Esophagus squamous epithelium (tissue), 5 donors: ENCODE results near the gene TRAK1. TPM values are rescaled to one million over a fixed set of nuclear protein-coding genes. Genes with fewer than 3 reads are reported as not detected.

Experiments
- DNase-seq: peaks from one replicate; lab custom pipeline; 2025; lab: John Stamatoyannopoulos, UW
- H3K27ac ChIP-seq, 4 donors: fragments of 200-600 bp; sonication (generic); one replicate each; pipeline ENCODE4 v1.5.1; 2016 to 2019; ENCODE audit warnings: mild to moderate bottlenecking in 1 of 4
- H3K27me3 ChIP-seq, 4 donors: fragments of 200-600 bp; sonication (generic); 1 replicate in 3 of 4; 2 replicates in 1 of 4; pipeline versions ENCODE4 v1.5.1 to v1.6.0; 2017 to 2021; ENCODE audit warnings: antibody characterized with exemption in 1 of 4
- H3K36me3 ChIP-seq, 3 donors: fragments of 200-600 bp; sonication (generic); one replicate each; pipeline ENCODE4 v1.5.1; 2016 to 2019
- H3K4me1 ChIP-seq, 3 donors: fragments of 200-600 bp; sonication (generic); one replicate each; pipeline ENCODE4 v1.5.1; 2017 to 2019
- H3K4me3 ChIP-seq, 4 donors: fragments of 200-600 bp; sonication (generic); 1 replicate in 3 of 4; 2 replicates in 1 of 4; pipeline ENCODE4 v1.5.1; 2016 to 2019; ENCODE audit warnings: mild to moderate bottlenecking in 2 of 4, moderate library complexity in 1 of 4
- H3K9me3 ChIP-seq, 3 donors: fragments of 200-600 bp; sonication (generic); one replicate each; pipeline ENCODE4 v1.5.1; 2016 to 2019
- CTCF ChIP-seq, 6 experiments: fragments of 450-650 bp in 4 of 6; fragments of 200-600 bp in 2 of 6; sonication (generic) in 2 of 6; IDR thresholded peaks; one replicate each; pipeline ENCODE4 v1.5.1; 2016 to 2019; ENCODE audit warnings: antibody characterized with exemption in 6 of 6, mild to moderate bottlenecking in 4 of 6, moderate library complexity in 4 of 6
- POLR2A ChIP-seq, 4 donors: fragments of 450-650 bp; IDR thresholded peaks; one replicate each; pipeline ENCODE4 v1.6.1; 2017; ENCODE audit warnings: antibody characterized with exemption in 4 of 4, mild to moderate bottlenecking in 4 of 4, moderate library complexity in 3 of 4
- WGBS, 2 donors: methylation state at CpG; one replicate each; pipeline ENCODE4 v1.1.5; 2018; 5-methylcytosine and 5-hydroxymethylcytosine counted together
- intact Hi-C: fragments of 100-400 bp; cut with DNase I; formaldehyde crosslinking; loops from one replicate; pipeline ENCODE4 v1.15.0; 2022
- total RNA-seq, 4 donors: library from RNA; depleted of rRNA; stranded (reverse); fragments of >200 nt; gene quantifications; one replicate each; pipeline ENCODE4 v1.1.0, GENCODE V29; 2016
- donor health status: DM: yes; HTN: yes; CAD: no.

The TRAK1 gene
- total RNA-seq, 4 donors from 2014 or later: 31.8 to 40.6 (median 37.7) TPM

DNA sequence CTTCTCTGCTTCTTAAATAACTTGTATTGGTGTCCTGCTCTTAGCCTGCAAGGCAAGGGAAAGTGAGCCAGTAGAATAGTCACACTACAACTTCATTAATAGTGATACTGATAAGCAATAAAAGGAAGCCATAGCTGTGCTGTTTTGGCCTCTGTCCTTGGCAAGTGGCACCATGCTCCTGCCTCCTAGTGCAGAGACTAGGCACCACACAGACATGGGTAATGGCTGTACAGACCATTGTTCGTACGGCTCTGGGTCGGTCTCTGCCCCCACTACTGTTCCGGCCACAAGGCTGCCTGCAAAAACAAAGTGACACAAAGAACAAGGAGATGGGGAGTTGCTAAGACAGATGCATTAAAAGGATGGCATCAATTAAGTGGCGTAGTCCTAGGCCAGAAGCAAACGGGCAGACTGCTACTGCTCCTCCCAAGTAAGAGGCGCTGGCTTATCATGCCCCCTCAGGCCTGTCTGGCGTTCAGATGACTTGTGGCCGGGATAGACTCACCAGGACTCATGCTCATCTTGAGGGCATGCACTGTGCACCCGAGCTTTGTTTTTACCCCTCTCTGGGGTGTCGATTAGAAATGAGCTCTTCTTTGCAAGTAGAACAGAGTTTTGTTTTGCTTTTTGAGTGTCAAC is 75.6 kb downstream of the TRAK1 start:
- WGBS, 2 donors: 87 to 90% methylated on average over 10 of the region's 11 CpGs
- no peak for DNase-seq

GRCh38 chr3:42169579-42170120 is 78.5 kb downstream of the TRAK1 start:
- Histone ChIP-seq H3K27me3 (no peaks in the 10 kb centered on the region), H3K36me3 (no peaks in the 10 kb centered on the region), H3K4me1 (peaks cover 4 to 27% (median 5%) of the 10 kb centered on the region in 3 donors), H3K4me3 (no peak overlapping the region), H3K27ac (no peak overlapping the region), H3K9me3 (no peaks in the 10 kb centered on the region)
- no peak for TF ChIP-seq POLR2A (IDR thresholded peaks at IDR 0.05)
- TF ChIP-seq CTCF (IDR thresholded peaks at IDR 0.05): no peak
- DNase-seq: no peak
- intact Hi-C loops: no loop called here
- WGBS, 2 donors: 80 to 81% methylated on average over 7 of the region's 7 CpGs

More for the DNA sequence above, 75.6 kb downstream of the TRAK1 start:
- Histone ChIP-seq H3K27ac (no peak overlapping the region), H3K4me3 (no peak overlapping the region), H3K9me3 (no peaks in the 10 kb centered on the region), H3K4me1 (peaks cover 2 to 48% (median 19%) of the 10 kb centered on the region in 3 donors), H3K27me3 (no peaks in the 10 kb centered on the region), H3K36me3 (no peaks in the 10 kb centered on the region)
- intact Hi-C loops: no loop called here
- TF ChIP-seq CTCF (IDR thresholded peaks at IDR 0.05): no peak
- no peak for TF ChIP-seq POLR2A (IDR thresholded peaks at IDR 0.05)

GRCh38 chr3:42172047-42172654 is 81.0 kb downstream of the TRAK1 start:
- 85 to 89% methylated on average over 3 of the region's 3 CpGs for WGBS, 2 donors
- DNase-seq: no peak
- no peak overlapping the region for H3K4me3 ChIP-seq
- H3K27ac ChIP-seq: no peak overlapping the region
- H3K9me3 ChIP-seq: no peaks in the 10 kb centered on the region
- no peaks in the 10 kb centered on the region for H3K27me3 ChIP-seq
- peaks cover 0 to under 1% (median 0%) of the 10 kb centered on the region in 3 donors for H3K36me3 ChIP-seq
- intact Hi-C loops: no loop called here
- peaks cover 0 to 14% (median 4%) of the 10 kb centered on the region in 3 donors for H3K4me1 ChIP-seq
- TF ChIP-seq CTCF (IDR thresholded peaks at IDR 0.05) (no peak), POLR2A (IDR thresholded peaks at IDR 0.05) (no peak)

- WGBS, 2 donors: 47 to 65% methylated on average over 6 of the region's 6 CpGs
- Histone ChIP-seq H3K4me3 (no peak overlapping the region), H3K27me3 (no peaks in the 10 kb centered on the region), H3K9me3 (no peaks in the 10 kb centered on the region), H3K4me1 (peaks cover 0 to 16% (median 4%) of the 10 kb centered on the region in 3 donors), H3K36me3 (peaks cover 0 to 12% (median 0%) of the 10 kb centered on the region in 3 donors), H3K27ac (no peak overlapping the region)
- DNase-seq: no peak
- TF ChIP-seq CTCF (IDR thresholded peaks at IDR 0.05) (no peak), POLR2A (IDR thresholded peaks at IDR 0.05) (no peak)
- intact Hi-C loops: no loop called here
Observed at GRCh38 chr3:42173307-42173706, 82.2 kb downstream of the TRAK1 start.
